Globus pallidus (tissue), 1 donor: ENCODE results near the gene KIF5A.
"Not testable (repeated sequence)": the region's sequence is repeated elsewhere in the genome, so short reads cannot be mapped to it uniquely, and the experiment has no call there.

Experiments
- DNase-seq: peaks from one replicate; pipeline ENCODE4 v3.0.0-alpha.2; 2015; ENCODE audit warnings: low spot score

KIF5A gene

DNA sequence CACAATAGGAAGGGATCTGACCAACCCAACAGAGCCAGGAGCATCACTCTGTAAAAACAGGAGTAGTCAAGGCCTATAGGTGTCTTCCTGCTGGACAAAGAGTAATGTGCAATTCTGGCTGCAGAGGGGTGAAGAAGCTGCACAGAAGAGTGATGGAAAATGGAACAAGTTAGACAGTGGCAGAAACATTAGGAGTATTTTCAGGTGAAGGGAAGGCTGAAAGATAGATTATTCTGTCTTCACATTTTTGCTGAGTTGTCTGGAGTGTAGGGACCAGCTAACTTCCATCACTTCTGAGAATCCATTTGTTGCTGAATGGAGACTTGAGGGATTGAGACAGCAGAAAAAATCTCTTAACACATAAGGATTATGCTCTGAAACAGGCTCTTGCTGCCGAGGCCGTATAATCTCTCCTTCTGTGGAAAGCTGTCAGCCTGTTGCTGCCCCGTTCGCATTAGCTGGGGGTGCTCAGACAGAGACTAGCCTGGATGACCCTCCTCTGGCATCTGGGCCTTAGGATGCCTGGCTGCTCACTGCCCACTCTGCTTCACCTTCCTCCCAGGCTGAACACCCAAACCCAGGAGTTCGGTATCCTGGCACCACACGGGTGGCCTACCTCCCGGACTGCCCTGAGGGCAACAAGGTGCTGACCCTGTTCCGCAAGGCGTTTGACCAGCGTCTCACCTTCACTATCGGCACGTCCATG is 58.3 kb downstream of the KIF5A start:
- DNase-seq: no peak

GRCh38 chr12:57609101-57609780 is 59.4 kb downstream of the KIF5A start:
- DNase-seq: no peak

GRCh38 chr12:57609781-57610553 is 60.1 kb downstream of the KIF5A start:
- no peak for DNase-seq

- DNase-seq: no peak
Measured at GRCh38 chr12:57610554-57611107, 60.8 kb downstream of the KIF5A start.

GRCh38 chr12:57611108-57611826 is 61.4 kb downstream of the KIF5A start, which contains the start of gene ARHGEF25:
Gene ARHGEF25, plus strand, starts transcription at chr12:57611435. Its CDS starts 460 bp downstream, at chr12:57611895.
- DNase-seq: peak; percentile 49

GRCh38 chr12:57611827-57612710 is 62.2 kb downstream of the KIF5A start:
- DNase-seq: no peak

DNA sequence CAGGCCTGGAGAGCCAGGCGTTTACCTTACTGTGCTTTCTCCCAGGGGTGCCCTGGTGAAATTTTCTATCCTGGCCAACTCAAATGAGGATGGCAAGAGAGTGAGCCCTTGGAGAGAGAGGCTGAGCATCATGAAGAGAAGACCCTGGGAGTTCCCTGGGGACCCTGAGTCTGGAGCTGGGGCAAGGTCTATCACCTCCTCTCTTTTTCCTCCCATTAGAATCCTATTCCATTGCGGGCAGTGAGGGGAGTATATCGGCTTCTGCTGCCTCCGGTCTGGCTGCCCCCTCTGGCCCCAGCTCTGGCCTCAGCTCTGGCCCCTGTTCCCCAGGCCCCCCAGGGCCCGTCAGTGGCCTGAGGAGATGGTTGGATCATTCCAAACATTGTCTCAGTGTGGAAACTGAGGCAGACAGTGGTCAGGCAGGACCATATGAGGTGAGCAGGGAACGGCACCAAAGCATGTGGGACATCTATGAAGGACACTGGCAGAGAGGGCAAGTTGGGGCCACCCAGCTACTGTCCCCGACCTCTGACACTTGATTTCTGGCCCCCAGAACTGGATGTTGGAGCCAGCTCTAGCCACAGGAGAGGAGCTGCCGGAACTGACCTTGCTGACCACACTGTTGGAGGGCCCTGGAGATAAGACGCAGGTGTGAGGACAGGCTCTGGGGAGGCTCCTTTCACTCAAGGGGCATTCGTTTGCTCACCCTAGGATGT is 63.0 kb downstream of the KIF5A start:
- no peak for DNase-seq

- DNase-seq: no peak
Measured at GRCh38 chr12:57613427-57614109, 63.7 kb downstream of the KIF5A start.

- no peak for DNase-seq
Measured at GRCh38 chr12:57614178-57614947, 64.5 kb downstream of the KIF5A start.

DNA sequence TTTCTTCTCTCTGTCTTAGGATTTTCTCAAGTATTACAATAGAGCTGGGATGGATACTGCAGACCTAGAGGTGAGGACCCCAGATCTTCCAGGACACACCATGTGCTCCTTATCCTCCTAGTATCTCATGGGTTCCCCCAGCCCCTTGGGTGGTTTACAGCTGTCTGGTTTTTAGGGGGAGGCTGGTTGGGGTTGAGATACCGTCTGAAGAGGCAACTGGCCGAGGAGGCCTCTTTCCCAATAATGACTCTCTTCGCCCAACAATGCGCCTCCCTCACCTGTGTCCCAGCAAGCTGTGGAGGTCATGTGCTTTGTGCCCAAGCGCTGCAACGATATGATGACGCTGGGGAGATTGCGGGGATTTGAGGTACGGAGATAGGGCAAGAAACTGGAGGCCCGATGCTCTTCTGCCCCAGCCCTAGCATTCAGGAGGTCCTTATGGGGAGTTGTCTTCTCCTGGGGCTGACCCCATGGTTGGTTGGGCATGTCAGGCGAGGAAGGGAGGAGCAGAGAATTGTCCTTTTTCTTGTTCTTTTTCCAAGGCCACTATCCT is 65.2 kb downstream of the KIF5A start:
- DNase-seq: no peak

DNA sequence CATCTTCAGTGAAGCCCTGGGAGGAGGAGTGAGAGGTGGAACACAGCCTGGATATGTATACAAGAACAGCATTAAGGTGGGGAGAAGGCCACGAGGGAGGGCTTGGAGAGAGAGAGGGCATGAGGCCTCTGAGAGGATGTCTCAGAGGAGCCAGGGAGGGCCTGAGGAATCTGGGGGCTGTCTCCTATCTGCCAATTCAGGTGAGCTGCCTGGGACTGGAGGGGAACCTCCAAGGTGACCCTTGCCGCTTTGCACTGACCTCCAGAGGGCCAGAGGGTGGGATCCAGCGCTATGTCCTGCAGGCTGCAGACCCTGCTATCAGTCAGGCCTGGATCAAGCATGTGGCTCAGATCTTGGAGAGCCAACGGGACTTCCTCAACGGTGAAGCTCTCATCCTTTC is 65.8 kb downstream of the KIF5A start:
- DNase-seq: no peak

DNA sequence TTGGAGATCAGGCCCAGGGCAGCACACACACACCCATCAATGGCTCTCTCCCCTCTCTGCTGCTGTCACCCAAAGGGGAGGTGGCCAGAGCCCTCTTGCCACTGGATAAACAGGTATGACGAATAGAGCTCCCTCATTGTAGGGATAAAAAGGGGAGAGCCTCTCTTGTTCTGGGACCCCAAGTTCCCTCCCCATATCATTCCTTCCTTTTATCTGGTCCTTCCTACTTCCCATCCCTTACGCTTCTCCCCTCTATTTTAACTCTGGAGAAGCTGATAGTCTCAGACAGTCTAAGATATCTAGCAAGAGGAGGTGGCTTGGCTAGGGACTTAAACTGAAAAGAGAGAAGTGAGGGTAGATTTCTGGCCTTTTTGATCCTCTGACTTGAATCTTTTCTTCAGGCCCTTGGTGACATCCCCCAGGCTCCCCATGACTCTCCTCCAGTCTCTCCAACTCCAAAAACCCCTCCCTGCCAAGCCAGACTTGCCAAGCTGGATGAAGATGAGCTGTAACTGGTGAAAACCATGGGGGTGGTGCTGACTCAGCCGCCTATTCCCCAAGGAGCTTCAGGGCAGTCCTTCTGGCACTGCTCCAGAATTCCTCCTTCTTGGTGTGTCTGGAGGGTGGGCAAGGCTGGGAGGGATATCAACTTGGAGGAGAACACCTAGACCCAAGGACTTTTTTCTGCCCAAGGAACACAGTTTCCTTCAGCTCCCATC is 66.7 kb downstream of the KIF5A start:
- no peak for DNase-seq

GRCh38 chr12:57617942-57618341 is 68.1 kb downstream of the KIF5A start:
- DNase-seq: no peak

- not testable (repeated sequence) for DNase-seq
Measured at GRCh38 chr12:57618431-57618830, 68.6 kb downstream of the KIF5A start.

- DNase-seq: no peak
Measured at GRCh38 chr12:57618966-57619433, 69.2 kb downstream of the KIF5A start.

GRCh38 chr12:57619434-57620244 is 69.8 kb downstream of the KIF5A start:
- no peak for DNase-seq
